ENCODE data around the gene ARMH1. TPM values are rescaled to one million over a fixed set of nuclear protein-coding genes. Genes with fewer than 3 reads are reported as not detected.
"Not testable (repeated sequence)": the region's sequence is repeated elsewhere in the genome, so short reads cannot be mapped to it uniquely, and the experiment has no call there.

Gene ARMH1
- total and polyA plus RNA-seq, 4 donors: 0.63 to 6.7 (median 1.8) TPM

DNA sequence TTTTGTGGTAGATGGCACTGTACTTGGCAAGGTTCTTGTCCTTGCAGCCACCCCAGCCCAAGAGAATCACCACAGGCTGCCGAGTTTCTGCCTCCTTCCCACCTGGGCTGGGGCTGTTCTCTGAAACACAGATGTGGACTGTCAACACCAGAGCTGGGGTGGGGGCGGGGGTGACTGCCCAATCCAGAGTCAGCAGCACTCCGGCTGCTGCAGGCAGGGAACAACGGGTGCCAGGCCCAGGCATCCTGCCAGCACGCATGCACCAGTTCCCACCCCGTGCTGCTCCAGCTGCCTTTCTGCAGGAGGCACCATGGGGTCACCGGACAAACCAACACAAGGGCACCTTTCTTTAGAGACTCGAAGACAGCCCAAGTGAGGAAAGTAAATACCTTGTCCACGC lies 14.3 kb upstream of the ARMH1 start:
- no peaks in the 10 kb centered on the region for H3K27me3 ChIP-seq (ENCODE audit: control insufficient read depth in 1 of 2, insufficient read depth in 2 of 2, low read length in 1 of 2)
- intact Hi-C loops (cut with DNase I): no loop called here
- no peaks in the 10 kb centered on the region for H3K4me1 ChIP-seq (ENCODE audit: control insufficient read depth in 1 of 2, insufficient read depth in 2 of 2, low read length in 2 of 2)
- 22 to 27% methylated on average over 9 of the region's 9 CpGs for WGBS, 2 donors
- ATAC-seq (ENCODE audit: low FRiP score) (peak; percentile 17), DNase-seq (no peak)
- H3K4me3 ChIP-seq (ENCODE audit: low read length in 2 of 2): no peak overlapping the region
- no peaks in the 10 kb centered on the region for H3K9me3 ChIP-seq (ENCODE audit: control insufficient read depth, low read length)
- H3K27ac ChIP-seq (ENCODE audit: low read depth in 1 of 2, low read length in 2 of 2): no peak overlapping the region
- H3K36me3 ChIP-seq (ENCODE audit: control insufficient read depth in 1 of 2, insufficient read depth in 2 of 2, low read length in 1 of 2): no peaks in the 10 kb centered on the region

DNA sequence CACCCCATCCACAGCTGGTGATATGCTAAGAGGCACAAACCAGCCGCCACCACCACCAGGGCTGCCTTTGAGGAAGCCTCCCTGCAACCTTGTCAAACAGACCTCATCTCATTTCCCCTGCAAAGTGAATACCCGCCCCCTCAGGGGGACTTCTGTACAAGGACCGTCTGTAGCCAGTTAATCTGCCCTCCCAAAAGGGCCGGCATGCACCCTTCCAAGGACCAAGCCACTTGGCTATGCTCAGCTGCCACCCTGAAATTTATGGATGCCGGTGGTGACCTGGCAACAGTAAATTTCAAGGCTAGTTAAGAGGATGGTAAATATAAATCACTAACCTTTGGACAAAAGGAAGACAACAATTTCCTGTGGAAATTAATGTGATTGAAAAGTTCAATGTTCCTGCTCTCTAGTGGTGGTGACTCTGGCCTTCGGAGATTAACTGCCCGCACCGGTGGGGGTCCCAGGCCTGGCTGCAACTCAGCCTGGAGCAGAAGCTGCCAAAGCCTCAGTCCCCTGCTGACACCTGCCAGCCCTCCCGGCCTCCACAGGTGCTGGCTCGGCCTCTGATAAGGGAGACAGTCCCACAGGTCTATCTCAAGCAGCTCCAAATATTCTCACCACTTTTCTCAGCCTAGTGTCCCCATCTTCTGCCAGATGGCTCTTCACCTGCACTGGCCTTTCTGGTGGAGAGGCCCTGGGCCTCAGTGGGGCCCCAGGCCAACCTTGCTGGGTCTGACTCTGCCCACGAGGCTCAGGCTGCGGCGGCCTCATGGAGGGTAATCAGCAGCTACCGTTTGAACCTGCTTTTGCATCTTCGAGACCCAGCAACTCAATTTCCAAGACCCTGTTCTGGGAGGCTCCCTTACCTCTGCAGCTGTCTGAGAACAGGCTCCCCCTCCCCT lies 12.5 kb upstream of the ARMH1 start:
- ATAC-seq (ENCODE audit: low FRiP score) (no peak), DNase-seq (no peak)
- Histone ChIP-seq H3K4me1 (ENCODE audit: control insufficient read depth in 1 of 2, insufficient read depth in 2 of 2, low read length in 2 of 2) (no peaks in the 10 kb centered on the region), H3K27ac (ENCODE audit: low read depth in 1 of 2, low read length in 2 of 2) (no peak overlapping the region), H3K9me3 (ENCODE audit: control insufficient read depth, low read length) (no peaks in the 10 kb centered on the region), H3K36me3 (ENCODE audit: control insufficient read depth in 1 of 2, insufficient read depth in 2 of 2, low read length in 1 of 2) (no peaks in the 10 kb centered on the region), H3K27me3 (ENCODE audit: control insufficient read depth in 1 of 2, insufficient read depth in 2 of 2, low read length in 1 of 2) (no peaks in the 10 kb centered on the region), H3K4me3 (ENCODE audit: low read length in 2 of 2) (no peak overlapping the region)
- WGBS, 2 donors: 88 to 89% methylated on average over 15 of the region's 15 CpGs
- intact Hi-C loops (cut with DNase I): no loop called here

DNA sequence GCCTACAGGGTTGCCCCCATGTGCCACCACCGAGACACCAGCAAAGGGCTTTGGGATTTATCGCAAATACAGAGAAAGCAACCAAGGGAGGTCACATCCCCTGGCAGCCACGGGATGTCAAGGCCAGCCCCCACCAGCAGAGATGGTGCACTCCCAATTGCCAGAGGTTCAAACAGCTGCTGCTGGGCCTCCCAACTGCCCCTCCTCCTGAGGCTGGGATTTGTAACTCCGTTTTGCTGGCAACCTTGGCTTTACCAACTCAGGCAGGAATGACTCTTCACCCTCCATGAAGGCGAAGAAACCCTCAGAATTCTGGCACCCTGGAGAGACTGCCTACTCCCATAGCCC lies 11.9 kb upstream of the ARMH1 start:
- intact Hi-C loops (cut with DNase I): no loop called here
- H3K27ac ChIP-seq (ENCODE audit: low read depth in 1 of 2, low read length in 2 of 2): no peak overlapping the region
- ATAC-seq (ENCODE audit: low FRiP score) (no peak), DNase-seq (no peak)
- no peaks in the 10 kb centered on the region for H3K27me3 ChIP-seq (ENCODE audit: control insufficient read depth in 1 of 2, insufficient read depth in 2 of 2, low read length in 1 of 2)
- H3K9me3 ChIP-seq (ENCODE audit: control insufficient read depth, low read length): no peaks in the 10 kb centered on the region
- no peaks in the 10 kb centered on the region for H3K4me1 ChIP-seq (ENCODE audit: control insufficient read depth in 1 of 2, insufficient read depth in 2 of 2, low read length in 2 of 2)
- WGBS, 2 donors: 80 to 83% methylated on average over 5 of the region's 5 CpGs
- H3K4me3 ChIP-seq (ENCODE audit: low read length in 2 of 2): no peak overlapping the region
- H3K36me3 ChIP-seq (ENCODE audit: control insufficient read depth in 1 of 2, insufficient read depth in 2 of 2, low read length in 1 of 2): no peaks in the 10 kb centered on the region

DNA sequence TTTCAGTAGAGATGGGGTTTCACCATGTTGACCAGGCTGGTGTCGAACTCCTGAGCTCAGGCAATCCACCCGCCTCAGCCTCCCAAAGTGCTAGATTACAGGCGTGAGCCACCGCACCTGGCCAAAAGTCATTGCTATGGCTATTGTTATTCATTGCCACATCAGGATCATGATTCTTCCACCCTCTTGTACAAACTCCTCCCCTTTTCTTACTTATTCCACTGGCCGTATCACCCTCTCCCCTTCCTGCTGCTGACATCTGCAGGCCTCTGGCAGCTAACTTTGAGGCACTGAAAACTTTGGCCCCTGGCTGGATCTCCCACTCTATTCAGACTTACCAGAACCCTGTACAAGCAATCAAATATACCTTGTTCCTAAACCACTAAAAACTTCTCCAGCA lies 11.1 kb upstream of the ARMH1 start:
- no peaks in the 10 kb centered on the region for H3K27me3 ChIP-seq (ENCODE audit: control insufficient read depth in 1 of 2, insufficient read depth in 2 of 2, low read length in 1 of 2)
- WGBS, 2 donors: 93 to 98% methylated on average over 5 of the region's 5 CpGs
- H3K36me3 ChIP-seq (ENCODE audit: control insufficient read depth in 1 of 2, insufficient read depth in 2 of 2, low read length in 1 of 2): no peaks in the 10 kb centered on the region
- intact Hi-C loops (cut with DNase I): no loop called here
- no peaks in the 10 kb centered on the region for H3K4me1 ChIP-seq (ENCODE audit: control insufficient read depth in 1 of 2, insufficient read depth in 2 of 2, low read length in 2 of 2)
- H3K4me3 ChIP-seq (ENCODE audit: low read length in 2 of 2): no peak overlapping the region
- H3K9me3 ChIP-seq (ENCODE audit: control insufficient read depth, low read length): no peaks in the 10 kb centered on the region
- H3K27ac ChIP-seq (ENCODE audit: low read depth in 1 of 2, low read length in 2 of 2): no peak overlapping the region
- DNase-seq (no peak), ATAC-seq (ENCODE audit: low FRiP score) (no peak)

DNA sequence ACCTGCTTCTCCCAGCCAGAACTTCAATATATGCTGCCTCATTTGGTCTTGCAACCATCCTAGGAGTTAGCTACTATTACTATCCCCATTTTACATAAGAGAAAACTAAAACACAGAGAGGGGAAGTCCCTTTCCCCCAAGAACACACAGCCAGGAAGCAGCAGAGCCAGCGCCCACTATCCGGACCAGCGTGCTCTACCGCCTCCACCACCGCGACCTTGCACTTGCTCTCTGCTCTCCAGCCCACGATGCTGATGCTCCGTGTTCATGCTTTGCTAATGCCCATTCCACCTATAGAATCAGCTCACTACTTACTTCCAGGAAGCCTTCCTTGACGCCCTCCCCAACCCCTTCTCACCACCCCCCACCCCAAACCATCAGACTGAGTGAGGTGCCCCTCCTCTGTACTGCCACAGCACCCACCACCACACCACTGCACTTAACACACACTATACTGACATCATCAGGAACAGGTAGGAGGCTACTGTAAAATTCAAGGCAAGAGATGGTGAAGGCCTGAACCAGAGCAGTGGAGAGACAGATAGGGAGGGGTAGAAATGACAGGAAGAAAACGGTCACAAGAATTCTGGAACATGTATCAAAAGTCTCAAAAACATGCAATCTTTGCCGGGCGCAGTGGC lies 9.7 kb upstream of the ARMH1 start:
- H3K27me3 ChIP-seq (ENCODE audit: control insufficient read depth in 1 of 2, insufficient read depth in 2 of 2, low read length in 1 of 2): no peaks in the 10 kb centered on the region
- ATAC-seq (ENCODE audit: low FRiP score) (no peak), DNase-seq (no peak)
- 93% methylated on average over 12 of the region's 12 CpGs for WGBS, 2 donors
- no peak overlapping the region for H3K27ac ChIP-seq (ENCODE audit: low read depth in 1 of 2, low read length in 2 of 2)
- H3K9me3 ChIP-seq (ENCODE audit: control insufficient read depth, low read length): no peaks in the 10 kb centered on the region
- intact Hi-C loops (cut with DNase I): no loop called here
- no peaks in the 10 kb centered on the region for H3K4me1 ChIP-seq (ENCODE audit: control insufficient read depth in 1 of 2, insufficient read depth in 2 of 2, low read length in 2 of 2)
- no peak overlapping the region for H3K4me3 ChIP-seq (ENCODE audit: low read length in 2 of 2)
- no peaks in the 10 kb centered on the region for H3K36me3 ChIP-seq (ENCODE audit: control insufficient read depth in 1 of 2, insufficient read depth in 2 of 2, low read length in 1 of 2)

DNA sequence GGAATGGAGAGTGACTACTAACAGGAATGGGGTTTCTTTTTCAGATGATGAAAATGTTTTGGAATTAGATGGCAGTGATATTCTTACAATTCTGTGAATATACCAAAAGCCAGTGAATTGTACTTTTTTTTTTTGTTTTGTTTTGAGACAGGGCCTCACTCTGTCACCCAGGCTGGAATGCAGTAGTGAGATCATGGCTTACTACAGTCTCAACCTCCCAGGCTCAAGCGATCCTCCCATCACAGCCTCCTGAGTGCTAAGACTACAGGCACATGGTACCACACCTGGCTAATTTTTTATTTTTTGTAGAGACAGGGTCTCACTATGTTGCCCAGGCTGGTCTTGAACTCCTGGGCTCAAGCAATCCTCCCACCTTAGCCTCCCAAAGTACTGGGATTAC lies 7.8 kb upstream of the ARMH1 start:
- H3K27me3 ChIP-seq (ENCODE audit: control insufficient read depth in 1 of 2, insufficient read depth in 2 of 2, low read length in 1 of 2); DNase-seq; H3K36me3 ChIP-seq (ENCODE audit: control insufficient read depth in 1 of 2, insufficient read depth in 2 of 2, low read length in 1 of 2); H3K27ac ChIP-seq (ENCODE audit: low read depth in 1 of 2, low read length in 2 of 2); H3K4me3 ChIP-seq (ENCODE audit: low read length in 2 of 2); intact Hi-C loops (cut with DNase I); H3K4me1 ChIP-seq (ENCODE audit: control insufficient read depth in 1 of 2, insufficient read depth in 2 of 2, low read length in 2 of 2); ATAC-seq (ENCODE audit: low FRiP score); H3K9me3 ChIP-seq (ENCODE audit: control insufficient read depth, low read length): not testable (repeated sequence)
- WGBS, 2 donors: 71 to 77% methylated on average over 1 of the region's 1 CpG

DNA sequence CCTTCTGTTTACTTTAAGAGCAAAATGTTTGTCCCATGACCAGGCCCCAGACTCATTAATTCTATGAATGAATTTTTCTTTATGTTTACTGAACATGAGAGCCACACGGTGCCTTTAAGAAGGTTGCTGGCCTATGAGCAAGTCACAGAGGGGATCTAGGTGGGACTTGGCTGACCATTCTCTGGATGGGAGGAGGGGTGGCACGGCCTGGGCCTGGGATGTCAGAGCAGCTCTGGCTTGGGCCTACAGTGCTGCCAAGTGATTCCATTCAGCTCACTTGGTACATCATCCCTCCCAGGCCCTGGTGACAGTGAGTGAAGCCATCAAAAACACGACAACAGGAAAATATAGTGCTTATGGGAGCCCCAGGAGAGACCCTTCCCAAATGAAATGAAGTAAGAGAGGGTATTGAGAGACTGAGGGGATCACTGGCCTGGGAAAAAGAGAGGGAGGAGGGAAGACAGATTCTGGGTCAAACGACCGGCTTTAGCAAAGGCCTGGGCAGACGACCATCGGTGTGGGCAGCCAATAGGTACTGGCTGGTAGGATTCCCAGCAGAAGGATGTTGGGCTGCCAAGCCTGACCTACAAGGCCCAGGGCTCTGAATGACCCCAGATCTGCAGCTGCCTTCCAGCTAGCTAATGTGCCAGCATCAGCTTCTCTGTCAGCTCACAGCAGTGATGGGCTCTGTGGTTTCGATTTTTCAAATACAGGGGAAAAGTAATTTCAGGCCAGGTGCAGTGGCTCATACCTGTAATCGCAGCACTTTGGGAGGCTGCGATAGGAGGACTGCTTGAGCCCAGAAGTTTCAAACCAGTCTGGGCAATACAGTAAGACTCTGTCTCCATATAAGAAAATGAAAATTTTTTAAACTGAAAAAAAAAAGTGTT lies 3.5 kb upstream of the ARMH1 start:
- Histone ChIP-seq H3K27me3 (ENCODE audit: control insufficient read depth in 1 of 2, insufficient read depth in 2 of 2, low read length in 1 of 2) (no peaks in the 10 kb centered on the region), H3K4me3 (ENCODE audit: low read length in 2 of 2) (no peak overlapping the region), H3K27ac (ENCODE audit: low read depth in 1 of 2, low read length in 2 of 2) (no peak overlapping the region), H3K4me1 (ENCODE audit: control insufficient read depth in 1 of 2, insufficient read depth in 2 of 2, low read length in 2 of 2) (peaks cover 0 to 4% of the 10 kb centered on the region in 2 donors), H3K36me3 (ENCODE audit: control insufficient read depth in 1 of 2, insufficient read depth in 2 of 2, low read length in 1 of 2) (no peaks in the 10 kb centered on the region), H3K9me3 (ENCODE audit: control insufficient read depth, low read length) (no peaks in the 10 kb centered on the region)
- no peak for ATAC-seq (ENCODE audit: low FRiP score)
- intact Hi-C loops (cut with DNase I): no loop called here
- WGBS, 2 donors: 79 to 86% methylated on average over 10 of the region's 10 CpGs
- DNase-seq: no peak

DNA sequence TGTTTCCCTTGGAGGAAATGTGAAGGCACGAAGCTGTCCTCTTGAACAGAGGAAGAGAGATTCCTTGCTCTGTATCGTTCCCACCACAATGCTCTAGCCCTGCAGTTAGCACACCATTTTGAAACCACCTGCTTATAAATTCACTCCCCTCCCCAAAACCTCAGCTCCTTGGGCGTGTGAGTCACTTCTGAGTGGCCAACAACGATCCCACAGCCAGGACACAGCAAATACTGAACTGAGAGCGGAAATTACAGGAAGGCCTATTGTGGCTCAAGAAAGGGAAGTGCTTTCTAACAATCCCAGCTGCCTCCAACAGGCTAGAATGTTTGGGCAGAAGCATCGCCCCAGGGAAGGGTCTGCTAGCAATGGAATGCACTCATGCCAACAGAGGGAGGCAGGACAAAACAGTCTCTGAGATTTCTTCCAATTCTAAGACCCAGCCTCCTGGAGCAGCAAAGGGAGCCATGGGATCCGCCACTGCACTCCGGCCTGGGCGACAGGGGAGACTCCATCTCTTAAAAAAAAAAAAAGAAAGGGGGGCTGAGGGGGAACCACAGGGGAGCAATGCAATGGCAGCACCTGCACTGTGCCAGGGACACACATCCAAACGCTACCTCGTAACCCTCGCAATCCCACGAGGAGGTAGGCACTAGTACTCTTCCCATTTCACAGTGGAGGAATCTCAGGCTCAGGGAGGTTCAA lies 2.1 kb upstream of the ARMH1 start:
- Histone ChIP-seq H3K4me1 (ENCODE audit: control insufficient read depth in 1 of 2, insufficient read depth in 2 of 2, low read length in 2 of 2) (peaks cover 0 to 4% of the 10 kb centered on the region in 2 donors), H3K4me3 (ENCODE audit: low read length in 2 of 2) (no peak overlapping the region), H3K27ac (ENCODE audit: low read depth in 1 of 2, low read length in 2 of 2) (no peak overlapping the region), H3K9me3 (ENCODE audit: control insufficient read depth, low read length) (no peaks in the 10 kb centered on the region), H3K27me3 (ENCODE audit: control insufficient read depth in 1 of 2, insufficient read depth in 2 of 2, low read length in 1 of 2) (no peaks in the 10 kb centered on the region), H3K36me3 (ENCODE audit: control insufficient read depth in 1 of 2, insufficient read depth in 2 of 2, low read length in 1 of 2) (no peaks in the 10 kb centered on the region)
- 82 to 84% methylated on average over 13 of the region's 13 CpGs for WGBS, 2 donors
- intact Hi-C loops (cut with DNase I): no loop called here
- no peak for ATAC-seq (ENCODE audit: low FRiP score)
- peak in 1 of 2 donors; percentile 70 for DNase-seq

All from aorta (tissue), 5 donors.